Measurements from ENCODE around the gene ZFYVE19.

ZFYVE19 gene, protein sequence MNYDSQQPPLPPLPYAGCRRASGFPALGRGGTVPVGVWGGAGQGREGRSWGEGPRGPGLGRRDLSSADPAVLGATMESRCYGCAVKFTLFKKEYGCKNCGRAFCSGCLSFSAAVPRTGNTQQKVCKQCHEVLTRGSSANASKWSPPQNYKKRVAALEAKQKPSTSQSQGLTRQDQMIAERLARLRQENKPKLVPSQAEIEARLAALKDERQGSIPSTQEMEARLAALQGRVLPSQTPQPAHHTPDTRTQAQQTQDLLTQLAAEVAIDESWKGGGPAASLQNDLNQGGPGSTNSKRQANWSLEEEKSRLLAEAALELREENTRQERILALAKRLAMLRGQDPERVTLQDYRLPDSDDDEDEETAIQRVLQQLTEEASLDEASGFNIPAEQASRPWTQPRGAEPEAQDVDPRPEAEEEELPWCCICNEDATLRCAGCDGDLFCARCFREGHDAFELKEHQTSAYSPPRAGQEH

DNA sequence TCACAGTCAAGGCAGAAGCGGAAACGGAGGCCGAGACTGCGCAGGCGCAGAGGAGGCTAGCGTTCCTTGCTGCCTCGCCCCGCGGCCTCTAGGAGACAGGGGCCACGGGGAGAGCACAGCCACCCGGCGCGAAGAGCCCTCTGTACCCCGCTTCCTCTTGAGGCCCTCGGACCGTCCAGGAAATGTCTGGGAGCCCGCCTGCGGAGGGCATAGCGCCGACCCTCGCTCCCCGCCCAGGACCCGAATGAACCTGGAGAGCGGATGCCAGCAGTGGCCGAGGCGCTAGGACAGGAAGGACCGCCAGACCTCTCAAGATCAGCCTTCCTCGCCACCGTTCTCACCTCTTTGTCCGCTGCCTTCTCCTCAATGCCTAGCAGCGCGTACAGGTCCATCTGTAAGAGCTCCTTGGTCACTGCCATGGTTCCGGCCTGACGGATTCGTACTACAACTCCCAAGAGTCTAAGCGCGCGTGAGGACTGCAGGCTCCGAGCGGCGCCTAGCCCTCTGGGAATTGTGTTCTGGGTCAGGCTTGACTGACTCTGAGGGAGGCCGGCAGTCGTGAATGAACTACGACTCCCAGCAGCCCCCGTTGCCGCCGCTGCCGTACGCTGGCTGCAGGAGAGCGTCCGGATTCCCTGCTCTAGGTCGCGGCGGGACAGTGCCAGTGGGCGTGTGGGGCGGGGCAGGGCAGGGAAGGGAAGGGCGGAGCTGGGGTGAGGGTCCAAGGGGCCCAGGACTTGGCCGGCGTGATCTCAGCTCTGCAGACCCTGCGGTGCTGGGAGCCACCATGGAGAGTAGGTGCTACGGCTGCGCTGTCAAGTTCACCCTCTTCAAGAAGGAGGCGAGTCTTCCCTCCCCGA, at the start of gene ZFYVE19, which contains the start of gene DNAJC17:
TSS of gene ZFYVE19 (plus strand) at position 62 of the 860 bp plus-strand sequence. CDS start at position 563, 501 bp downstream.
TSS of gene DNAJC17 (minus strand) at position 446 of the 860 bp plus-strand sequence. CDS start at position 419, 27 bp downstream.
- peak; percentile 95 for DNase-seq

DNA sequence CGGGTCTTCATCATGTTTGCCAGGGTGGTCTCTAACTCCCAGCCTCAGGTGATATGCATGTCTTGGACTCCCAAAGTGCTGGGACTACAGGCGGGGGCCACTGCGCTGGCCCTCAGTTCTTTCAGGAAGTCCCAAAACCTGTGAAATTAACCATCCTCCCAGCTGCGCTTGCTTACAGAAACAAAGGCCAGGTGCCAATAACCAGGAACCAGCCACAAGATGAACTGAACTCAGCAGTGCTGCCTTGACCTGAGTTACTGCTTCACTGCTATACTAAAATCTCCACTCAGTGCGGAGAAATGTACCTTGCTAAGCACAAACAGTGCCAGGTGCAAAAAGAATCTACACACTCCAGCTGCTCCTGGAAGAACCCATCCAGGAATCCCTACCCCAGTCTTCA, 46.9 kb upstream of the ZFYVE19 start:
- DNase-seq, result no peak

DNA sequence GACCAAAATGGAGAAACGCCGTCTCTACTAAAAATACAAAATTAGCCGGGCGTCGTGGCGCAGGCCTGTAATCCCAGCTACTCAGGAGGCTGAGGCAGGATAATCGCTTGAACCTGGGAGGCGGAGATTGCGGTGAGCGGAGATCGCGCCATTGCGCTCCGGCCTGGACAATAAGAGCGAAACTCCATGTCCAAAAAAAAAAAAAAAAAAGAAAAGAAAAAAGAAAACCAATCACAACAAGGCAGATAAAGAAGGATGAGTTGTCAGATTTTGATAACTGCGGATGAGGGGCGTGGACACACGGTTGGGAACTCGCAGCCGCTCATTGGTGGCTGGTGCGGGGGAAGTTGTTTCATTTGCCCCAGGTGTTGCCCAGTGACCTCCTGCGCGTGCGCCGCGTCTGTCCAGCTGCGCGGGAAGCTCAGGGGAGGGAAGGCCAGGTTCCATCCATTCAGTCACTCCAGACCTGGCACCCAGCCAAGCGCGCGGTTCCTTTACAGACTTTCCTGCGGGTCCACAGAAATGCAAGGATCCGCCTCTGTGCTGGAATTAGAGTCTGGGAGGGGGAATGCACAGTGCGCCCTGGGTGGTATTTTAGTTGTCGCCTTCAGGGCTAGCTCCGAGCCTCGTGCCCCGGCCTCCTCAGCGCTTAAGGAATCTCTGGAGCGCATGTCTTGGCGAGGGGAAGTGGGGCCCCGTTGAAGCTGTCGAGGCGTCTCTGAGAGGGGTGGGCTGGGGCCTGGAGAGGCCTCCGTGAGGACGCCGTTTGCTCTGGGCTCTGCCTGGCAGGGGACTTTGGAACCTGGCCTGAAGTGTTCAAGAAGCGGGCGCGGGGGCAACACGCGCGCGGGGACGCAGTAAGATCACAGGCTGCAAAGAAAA, 43.7 kb upstream of the ZFYVE19 start:
- DNase-seq, result peak; percentile 89

DNA sequence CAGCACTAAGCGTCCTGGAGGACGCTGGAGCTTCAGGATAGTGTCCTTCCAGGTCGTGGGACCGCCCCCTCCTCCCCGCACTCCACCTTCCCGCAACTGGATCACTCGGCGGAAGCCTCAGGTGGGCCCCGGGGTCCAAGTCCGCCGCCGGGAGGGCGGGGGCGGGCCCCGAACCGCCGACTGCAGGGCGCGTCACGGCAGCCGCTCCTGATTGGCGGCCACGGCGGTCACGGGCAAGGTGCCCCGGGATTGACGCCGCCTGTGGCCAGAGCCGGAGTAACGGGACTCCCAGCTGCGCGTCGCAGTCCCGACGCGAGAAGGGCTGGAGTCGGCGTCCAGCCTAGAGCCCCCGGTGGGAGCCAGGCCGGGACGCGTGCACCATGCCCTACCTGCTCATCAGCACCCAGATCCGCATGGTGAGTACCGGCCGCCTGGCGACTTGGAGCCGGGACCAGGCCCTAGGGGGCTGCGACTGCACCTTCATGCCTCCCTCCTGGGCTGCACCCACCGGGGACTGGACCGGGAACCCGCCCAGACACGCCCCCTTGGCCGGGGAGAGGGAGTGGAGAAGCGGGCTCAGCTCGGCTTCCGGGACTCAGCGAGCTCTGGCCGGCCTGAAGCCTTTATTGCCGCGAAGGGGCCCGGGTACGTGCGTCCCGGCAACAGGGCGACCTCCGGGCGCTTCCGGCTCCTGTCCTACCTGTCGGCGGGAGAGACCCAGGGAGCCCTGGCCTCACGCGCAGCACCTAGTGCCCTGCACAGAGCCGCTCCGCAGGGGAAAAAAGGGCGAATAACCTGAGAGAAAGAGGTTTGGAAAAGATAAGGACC, 42.9 kb upstream of the ZFYVE19 start, which contains the start of gene GCHFR:
TSS of gene GCHFR (plus strand) at position 268 of the 828 bp plus-strand sequence. CDS start at position 381, 113 bp downstream.
- DNase-seq, result peak; percentile 24

DNA sequence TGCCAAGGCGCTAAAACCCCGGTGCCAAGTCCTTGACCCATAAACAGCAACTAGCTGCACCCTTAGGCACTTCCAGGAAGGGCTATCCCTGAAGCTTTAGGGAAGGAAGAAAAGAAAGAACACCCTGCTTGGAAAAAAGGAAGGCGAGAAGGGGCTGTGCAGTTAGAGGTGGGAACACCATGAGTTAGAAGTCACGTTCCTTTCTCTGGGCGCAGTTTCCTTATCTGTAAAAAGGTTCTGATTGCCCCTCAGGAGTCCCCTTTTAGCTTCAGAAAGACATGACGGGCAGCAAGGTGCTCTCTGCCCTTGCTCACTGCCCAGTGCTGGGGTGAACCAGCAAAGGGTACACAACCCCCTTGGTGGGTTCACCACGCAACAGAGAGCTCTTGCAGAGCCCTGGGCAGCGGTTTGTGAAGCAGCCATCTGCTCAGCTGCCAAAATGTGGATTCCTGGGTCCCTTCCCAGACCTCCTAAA, 42.2 kb upstream of the ZFYVE19 start:
- no peak for DNase-seq

DNA sequence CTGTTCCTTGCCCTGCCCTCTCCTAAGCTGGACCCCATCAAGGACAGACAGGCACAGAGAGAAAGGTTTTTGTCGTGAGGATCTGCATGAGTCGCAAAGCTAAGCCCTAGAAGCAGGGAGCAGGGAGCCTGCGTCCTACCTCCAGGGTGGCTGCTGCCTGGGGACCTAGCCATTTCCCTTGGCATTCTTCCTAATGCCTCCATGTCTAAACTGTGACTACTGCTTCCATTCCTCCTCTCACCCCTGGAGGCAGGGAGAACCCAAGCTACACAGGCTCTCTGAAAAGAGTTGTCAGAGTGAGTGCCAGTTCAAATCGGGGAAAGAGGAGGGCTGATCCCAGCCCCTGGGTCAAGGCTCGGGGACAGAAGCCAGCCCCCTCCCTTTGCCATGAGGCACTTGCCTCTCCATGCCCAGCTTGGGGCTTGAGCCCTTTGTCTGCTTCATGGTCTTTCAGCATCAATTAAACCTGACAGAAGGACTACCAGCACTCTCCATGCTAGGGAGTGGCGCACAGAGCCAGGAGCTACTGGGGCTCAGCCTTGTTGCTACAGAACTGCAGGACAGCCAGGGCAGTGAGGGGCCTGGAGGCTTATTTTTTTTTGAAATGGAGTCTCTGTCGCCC, 40.6 kb upstream of the ZFYVE19 start:
- no peak for DNase-seq

DNA sequence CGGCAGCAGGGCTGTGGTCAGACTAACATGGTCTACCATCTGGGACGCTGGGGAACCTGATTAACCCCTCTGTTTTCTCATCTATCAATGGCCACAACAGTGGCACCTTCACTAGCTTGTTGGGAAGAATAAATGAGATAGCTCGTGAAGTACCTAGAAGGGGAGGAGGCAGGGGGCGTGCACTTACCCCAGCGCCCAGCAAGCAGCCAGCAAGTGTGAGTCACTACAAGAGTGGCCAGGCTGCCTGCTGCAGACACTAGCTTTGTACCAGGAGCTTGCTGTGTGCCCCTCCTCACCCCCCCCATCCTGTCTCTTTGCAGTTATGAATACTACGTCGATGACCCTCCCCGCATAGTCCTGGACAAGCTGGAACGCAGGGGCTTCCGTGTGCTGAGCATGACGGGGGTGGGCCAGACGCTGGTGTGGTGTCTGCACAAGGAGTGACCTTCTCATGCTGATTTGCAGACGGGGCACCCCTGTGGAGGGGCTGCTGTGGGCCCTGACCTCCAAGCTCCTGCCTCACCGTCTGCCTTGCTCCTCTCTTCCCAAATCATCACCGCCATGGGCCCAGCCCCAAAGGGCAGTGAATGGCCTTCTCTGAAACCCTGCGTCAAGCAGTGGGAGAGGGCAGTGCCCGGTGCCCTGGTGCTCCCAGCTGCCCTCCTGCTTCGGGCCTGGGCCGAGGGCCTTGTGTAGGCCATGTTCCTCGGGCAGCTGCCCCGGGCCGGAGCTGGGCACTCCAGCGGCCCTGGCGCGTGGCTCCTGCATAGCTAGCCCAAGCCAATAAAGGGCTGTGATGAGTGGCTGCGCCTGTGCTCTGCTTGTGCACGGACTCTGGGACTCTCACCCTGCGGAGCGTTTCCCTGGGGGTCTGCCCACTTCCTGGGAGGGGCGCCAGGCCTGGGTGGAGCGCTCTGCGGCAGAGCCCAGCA, 39.7 kb upstream of the ZFYVE19 start:
- DNase-seq, result no peak

DNA sequence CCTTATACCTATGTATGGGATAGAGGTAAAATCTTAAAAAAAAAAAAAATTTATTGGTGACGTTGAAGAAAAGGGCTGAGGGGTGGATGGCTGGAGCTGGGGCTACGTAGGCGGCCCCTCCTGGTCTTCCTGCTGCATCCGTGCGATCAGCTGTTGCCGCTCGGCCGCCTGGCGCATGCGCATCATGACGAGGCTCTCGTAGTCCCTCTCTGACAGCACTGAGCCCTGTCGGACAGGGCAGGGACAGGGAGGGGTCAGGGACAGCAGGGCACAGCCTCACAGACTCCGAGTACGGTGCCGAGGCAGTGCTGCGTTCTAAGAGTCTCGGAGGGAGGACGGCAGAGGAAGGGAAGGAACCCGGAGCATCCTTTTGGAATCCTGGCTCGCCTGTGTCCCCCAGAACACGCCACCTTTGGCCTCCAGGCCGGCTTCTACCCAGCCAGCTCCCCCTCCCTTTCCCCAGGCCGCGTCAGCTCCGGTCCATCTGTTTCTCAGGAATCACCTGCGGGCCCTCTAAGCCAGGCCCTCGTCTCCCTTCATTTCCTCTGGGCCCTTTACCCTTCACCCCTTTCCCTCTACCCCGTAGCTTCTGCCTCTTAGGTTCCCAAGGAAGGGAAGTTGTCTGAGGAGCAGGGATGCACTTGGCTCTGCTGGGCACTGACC, 38.9 kb upstream of the ZFYVE19 start:
- no peak for DNase-seq

DNA sequence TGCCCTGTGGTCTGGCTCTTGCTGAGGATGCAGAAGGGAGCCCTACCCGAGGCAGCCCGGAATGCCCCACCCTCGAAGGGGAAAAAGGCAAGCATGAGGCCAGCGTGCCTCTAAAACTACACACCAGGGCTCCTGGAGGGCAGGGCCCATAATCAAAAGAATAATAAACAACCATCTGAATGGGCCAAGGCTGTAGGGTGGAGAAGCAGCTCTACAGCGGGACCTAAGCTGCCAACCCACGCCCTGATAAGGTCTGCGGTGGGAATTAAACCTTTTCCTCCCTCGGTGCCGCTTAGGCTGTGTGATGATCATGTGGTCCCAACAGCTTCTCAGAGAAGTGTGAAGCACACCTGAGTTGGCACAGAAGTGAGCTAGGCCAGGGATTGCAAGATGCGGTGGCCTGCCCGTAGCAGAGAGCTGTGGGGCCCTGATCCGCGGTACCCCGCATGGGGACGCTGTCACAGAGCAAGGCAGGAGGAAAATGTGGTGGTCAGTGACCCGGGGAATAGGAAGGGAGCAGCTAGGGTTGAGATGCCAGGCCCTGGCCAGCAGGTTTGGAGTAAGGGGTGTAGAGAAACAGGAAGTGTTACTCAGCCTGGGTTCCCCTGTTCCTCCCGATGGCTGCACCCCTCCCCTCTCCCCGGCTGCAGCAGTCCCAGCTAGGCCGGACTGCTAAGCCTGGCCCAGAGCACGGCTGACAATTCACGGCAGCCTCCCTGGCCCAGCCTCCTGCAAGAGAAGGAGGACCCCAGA, 38.2 kb upstream of the ZFYVE19 start:
- DNase-seq, result no peak

DNA sequence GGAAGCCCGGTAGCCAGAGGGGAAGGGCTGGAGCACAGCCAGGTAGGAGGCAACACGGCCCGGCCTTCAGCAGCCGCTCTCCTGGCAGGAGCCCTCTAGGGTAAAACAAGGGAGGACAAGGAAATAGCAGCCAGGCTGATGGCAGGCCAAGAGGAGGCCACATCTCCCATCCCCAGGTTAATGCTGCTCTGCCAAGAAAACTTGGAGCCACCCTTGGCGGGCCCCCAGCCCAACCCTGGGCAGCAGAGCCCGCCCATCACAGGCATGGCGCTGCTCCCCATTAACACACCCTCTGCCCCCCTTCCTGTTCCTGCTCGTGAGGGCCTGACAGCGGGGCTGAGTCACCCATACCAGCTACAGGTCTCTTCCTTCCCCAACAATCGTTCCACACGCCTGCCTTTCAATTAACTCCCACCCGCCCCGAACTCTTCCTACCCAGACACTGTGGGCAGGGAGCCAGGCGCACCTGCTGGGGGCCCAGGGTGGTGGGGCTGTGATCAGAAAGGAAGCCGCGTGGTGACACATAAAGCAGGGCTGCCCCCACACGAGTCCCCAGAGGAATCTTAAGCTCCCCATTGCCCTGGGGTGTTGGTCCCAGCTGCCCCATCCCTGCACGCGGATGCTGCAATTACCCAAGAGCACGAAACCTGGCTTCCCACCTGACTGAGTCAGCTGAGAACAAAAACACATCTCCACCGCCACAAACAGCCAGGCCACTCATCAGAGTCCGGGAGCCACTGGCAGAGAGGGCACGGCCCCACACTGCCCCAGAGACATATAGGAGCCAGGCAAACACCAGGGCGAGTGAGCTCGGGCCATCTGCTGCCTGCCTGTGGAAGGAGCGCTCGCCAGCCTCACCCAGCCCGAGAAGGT, 37.4 kb upstream of the ZFYVE19 start, which contains the start of gene C15orf62:
TSS of gene C15orf62 (plus strand) at position 707 of the 873 bp plus-strand sequence. CDS start 516 bp downstream, outside the sequence.
- DNase-seq, result peak; percentile 88

DNA sequence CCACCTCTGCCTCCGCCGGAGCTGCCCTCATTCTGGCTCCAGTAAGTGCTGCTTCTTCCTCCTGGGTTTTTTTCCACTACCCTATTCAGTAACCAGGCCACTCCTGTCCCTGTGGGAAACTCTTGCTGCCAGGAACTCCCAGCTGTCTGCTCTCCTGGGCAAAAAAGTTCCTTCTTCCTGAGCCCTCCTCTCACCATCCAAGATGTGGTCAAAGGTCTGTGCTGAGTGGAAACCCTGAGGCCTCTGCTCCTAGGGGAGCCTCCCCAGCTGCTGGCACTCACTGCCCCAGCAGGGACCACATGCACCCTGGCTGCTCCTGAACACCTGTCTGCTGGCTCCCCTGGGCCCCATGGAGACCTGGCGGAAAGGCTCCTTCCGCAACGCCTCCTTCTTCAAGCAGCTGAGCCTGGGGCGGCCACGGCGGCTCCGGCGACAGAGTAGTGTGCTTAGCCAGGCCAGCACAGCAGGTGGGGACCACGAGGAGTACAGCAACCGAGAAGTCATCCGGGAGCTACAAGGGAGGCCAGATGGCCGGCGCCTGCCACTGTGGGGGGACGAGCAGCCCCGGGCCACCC, 36.7 kb upstream of the ZFYVE19 start:
- peak; percentile 50 for DNase-seq

DNA sequence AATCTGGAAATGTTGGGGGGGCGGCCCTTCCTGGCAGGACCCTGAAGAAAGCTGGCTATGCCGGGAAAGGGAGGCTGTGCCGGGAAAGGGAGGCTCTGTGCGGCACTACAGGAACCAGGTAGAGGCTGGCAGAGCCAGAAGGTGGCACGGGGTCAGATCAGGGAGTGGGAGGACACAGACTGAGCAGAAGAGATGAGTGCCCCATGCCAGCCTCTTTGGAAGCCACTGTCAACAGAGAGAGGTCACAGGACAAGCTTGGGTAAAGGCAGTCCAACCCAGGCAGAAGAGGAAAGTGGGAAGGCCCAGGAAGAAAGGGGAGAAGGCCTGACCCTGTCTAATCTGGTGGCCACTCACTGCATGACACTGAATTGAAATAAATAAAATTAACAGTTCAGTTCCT, 35.6 kb upstream of the ZFYVE19 start:
- no peak for DNase-seq

DNA sequence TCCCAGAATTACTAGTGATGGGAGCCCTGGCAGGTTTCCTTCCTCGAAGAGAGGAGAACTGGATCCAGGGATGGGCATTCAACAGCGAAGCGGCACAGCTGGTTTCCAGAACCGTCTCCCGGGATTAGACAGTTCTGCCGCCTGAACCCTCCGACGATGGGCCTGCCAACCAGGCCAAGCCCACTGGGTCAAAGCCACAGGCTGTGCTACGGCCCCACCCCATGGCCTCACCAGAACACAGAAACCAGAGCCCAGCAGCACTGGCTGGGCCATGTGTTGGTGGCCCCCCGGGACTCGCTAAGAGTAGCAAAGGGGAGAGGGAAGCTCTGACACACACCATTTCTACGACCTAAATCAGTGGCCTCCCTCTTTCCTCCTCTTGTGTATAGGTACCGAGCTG, 34.9 kb upstream of the ZFYVE19 start:
- no peak for DNase-seq

DNA sequence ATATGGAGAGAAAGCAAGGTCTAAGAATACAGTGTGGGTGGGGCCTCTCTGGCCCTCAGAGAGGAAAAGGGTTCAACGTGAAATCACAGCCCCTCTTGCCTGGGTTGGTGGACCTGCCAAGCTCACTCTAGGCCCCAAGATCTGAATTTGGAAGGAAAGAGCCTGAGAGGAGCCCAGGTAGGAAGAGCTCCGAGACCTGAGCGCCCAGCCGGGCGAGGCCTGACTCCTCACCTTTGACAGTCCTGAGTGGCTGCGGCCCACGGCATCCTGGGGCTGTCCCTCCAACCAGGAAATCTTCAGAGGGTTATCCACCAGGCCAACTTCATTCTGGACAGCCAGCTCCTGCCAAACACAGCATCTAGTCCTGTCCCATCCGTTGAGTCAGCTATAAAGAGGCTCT, 33.4 kb upstream of the ZFYVE19 start:
- DNase-seq, result no peak

DNA sequence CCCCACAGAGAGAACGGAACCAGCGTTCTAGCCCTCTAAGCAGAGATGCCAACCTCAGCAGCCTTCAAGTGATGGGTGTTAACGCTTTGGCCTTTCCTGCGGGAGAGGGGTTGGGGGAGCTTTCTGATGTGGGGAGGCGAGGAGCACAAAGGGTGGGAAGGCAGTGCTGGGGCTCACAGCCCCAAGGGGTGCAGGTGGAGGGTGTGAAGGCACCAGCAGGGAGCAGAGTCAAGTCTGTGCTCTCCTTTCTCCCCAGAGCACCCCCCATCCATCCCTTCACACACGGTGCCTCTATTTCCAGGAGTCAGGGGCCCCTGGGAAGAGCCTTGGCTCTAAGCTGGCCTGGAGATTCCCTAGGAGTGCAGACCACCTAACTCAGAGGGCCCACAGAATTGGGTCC, 33.0 kb upstream of the ZFYVE19 start:
- no peak for DNase-seq

DNA sequence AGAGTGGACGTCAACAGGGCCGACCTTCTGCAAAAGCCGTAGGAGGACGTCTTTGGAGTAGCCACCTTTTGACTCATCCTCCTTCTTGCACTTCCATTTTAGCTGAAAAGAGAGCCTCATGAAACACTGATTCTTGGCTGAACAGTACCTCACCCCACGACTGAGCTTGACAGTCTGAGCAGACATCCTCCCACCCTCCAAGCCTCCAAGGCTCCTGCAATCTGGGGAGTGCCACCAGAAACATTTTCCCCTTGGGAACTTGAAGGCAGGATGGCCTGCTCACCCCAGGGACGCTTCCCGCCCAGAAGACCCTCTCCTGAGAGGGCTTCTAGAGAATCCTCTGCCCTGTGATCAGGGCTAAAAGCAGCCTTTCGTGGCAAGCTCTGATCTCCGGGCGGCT, 31.9 kb upstream of the ZFYVE19 start:
- DNase-seq, result no peak

Measured in COR-L47 (cell line).